ENCODE results near the gene MRPL38.

GRCh38 chr17:75943491-75943890 lies 38.8 kb upstream of the MRPL38 start:
- TF ChIP-seq CTCF (IDR thresholded peaks at IDR 0.05) (no peak), EP300 (IDR thresholded peaks at IDR 0.05) (no peak), POLR2A (IDR thresholded peaks at IDR 0.05; ENCODE audit: low read length) (no peak), ESRRA (IDR thresholded peaks at IDR 0.05; ENCODE audit: borderline replicate concordance, low read length) (no peak), JUNB (IDR thresholded peaks at IDR 0.05) (no peak), MAZ (IDR thresholded peaks at IDR 0.05; ENCODE audit: borderline replicate concordance, low read depth, low read length) (no peak), FOSL2 (IDR thresholded peaks at IDR 0.05) (no peak), FOSL2 (CRISPR knock-in tag; IDR thresholded peaks at IDR 0.05) (no peak), NR3C1 (IDR thresholded peaks at IDR 0.05) (no peak)
- TF ChIP-seq, protein P1, sequence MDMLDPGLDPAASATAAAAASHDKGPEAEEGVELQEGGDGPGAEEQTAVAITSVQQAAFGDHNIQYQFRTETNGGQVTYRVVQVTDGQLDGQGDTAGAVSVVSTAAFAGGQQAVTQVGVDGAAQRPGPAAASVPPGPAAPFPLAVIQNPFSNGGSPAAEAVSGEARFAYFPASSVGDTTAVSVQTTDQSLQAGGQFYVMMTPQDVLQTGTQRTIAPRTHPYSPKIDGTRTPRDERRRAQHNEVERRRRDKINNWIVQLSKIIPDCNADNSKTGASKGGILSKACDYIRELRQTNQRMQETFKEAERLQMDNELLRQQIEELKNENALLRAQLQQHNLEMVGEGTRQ (IDR thresholded peaks at IDR 0.05): no peak

Data from A549 (cell line).